HCT116 (cell line): ENCODE results near the gene NUDT9.
"Not testable (repeated sequence)": the region's sequence is repeated elsewhere in the genome, so short reads cannot be mapped to it uniquely, and the experiment has no call there.

Experiments used
- ATF3 ChIP-seq: IDR thresholded peaks from 2 replicates; pipeline ENCODE4 v1.6.1; 2012
- CTCF ChIP-seq, 3 experiments: fragments of 200-600 bp in 1 of 3; sonication (generic) in 1 of 3; IDR thresholded peaks in 2 of 3; conservative IDR thresholded peaks in 1 of 3; 2 replicates each; pipeline ENCODE4 v1.5.1; 2012 to 2017; ENCODE audit warnings: low read depth in 2 of 3, low read length in 2 of 3, antibody characterized with exemption in 1 of 3, borderline replicate concordance in 1 of 3, control low read depth in 1 of 3, mild to moderate bottlenecking in 1 of 3, mixed read lengths in 1 of 3, mixed run types in 1 of 3, moderate library complexity in 1 of 3; ENCODE audit not compliant: insufficient read depth in 1 of 3
- POLR2A ChIP-seq: IDR thresholded peaks from 2 replicates; pipeline ENCODE4 v1.7.0; 2011; ENCODE audit warnings: borderline replicate concordance; ENCODE audit not compliant: insufficient read depth, insufficient read length; ENCODE audit errors: extremely low read depth
- SIN3A ChIP-seq: IDR thresholded peaks from 2 replicates; pipeline ENCODE4 v1.6.1; 2012; ENCODE audit warnings: low read depth
- SRF ChIP-seq: IDR thresholded peaks from 2 replicates; pipeline ENCODE4 v1.6.1; 2012; ENCODE audit warnings: low read depth
- TCF7L2 ChIP-seq: IDR thresholded peaks from 2 replicates; pipeline ENCODE4 v1.7.0; 2011; ENCODE audit warnings: borderline replicate concordance, inconsistent platforms; ENCODE audit not compliant: insufficient read depth, insufficient read length; ENCODE audit errors: extremely low read depth
- ZBTB33 ChIP-seq: IDR thresholded peaks from 2 replicates; pipeline ENCODE4 v1.6.1; 2011; ENCODE audit warnings: mild to moderate bottlenecking, low read length, moderate library complexity; ENCODE audit not compliant: insufficient replicate concordance; ENCODE audit errors: extremely low read depth
- ZNF274 ChIP-seq: fragments of 200-500 bp; sonication (Bioruptor generic); IDR thresholded peaks from 2 replicates; pipeline ENCODE4 v1.6.1; 2014; ENCODE audit warnings: mild to moderate bottlenecking, low read depth, low read length, inconsistent platforms

GRCh38 chr4:87418410-87418809 is 4.0 kb upstream of the NUDT9 start:
- TF ChIP-seq ATF3; CTCF (IDR thresholded peaks at IDR 0.05 in 2 of 3, conservative IDR thresholded peaks at IDR 0.05 in 1 of 3; ENCODE audit: borderline replicate concordance in 1 of 3, insufficient read depth in 1 of 3, low read depth in 2 of 3, low read length in 2 of 3); ZNF274; SIN3A; POLR2A; ZBTB33; SRF; TCF7L2: not testable (repeated sequence)
